ENCODE results near the gene MYO1A. TPM values are rescaled to one million over a fixed set of nuclear protein-coding genes. Genes with fewer than 3 reads are reported as not detected.

MYO1A gene
- total and polyA plus RNA-seq, 2 of the 13 experiments (the other 11 are each of a cell fraction or from before 2014, with no cell fraction given) = 5.3 to 6.0 TPM

GRCh38 chr12:57005980-57006808, 43.7 kb downstream of the MYO1A start, which contains the start of gene ZBTB39 (continued):
- TF ChIP-seq KAT8 (CRISPR knock-in tag; IDR thresholded peaks at IDR 0.05) (no peak), ZNF3 (CRISPR knock-in tag; IDR thresholded peaks at IDR 0.05) (no peak), FOXA1 (IDR thresholded peaks at IDR 0.05) (no peak), FOXA1 (CRISPR knock-in tag; IDR thresholded peaks at IDR 0.05) (no peak), ZNF777 (CRISPR knock-in tag; IDR thresholded peaks at IDR 0.05) (peak; percentile 64; the same call in 1 of the 2 replicates), RBFOX2 (IDR thresholded peaks at IDR 0.05; ENCODE audit: low read depth, low read length) (peak; percentile 78), ZNF766 (CRISPR knock-in tag; IDR thresholded peaks at IDR 0.05; ENCODE audit: borderline replicate concordance) (no peak), ZEB1 (IDR thresholded peaks at IDR 0.05; ENCODE audit: insufficient replicate concordance, low read depth) (no peak), FOXA3 (CRISPR knock-in tag; IDR thresholded peaks at IDR 0.05) (no peak), PLRG1 (conservative IDR thresholded peaks at IDR 0.05) (no peak), MAZ (IDR thresholded peaks at IDR 0.05; ENCODE audit: borderline replicate concordance, low read depth, low read length) (no peak), MAZ (CRISPR knock-in tag; IDR thresholded peaks at IDR 0.05; ENCODE audit: low read depth) (no peak), SOX5 (CRISPR knock-in tag; IDR thresholded peaks at IDR 0.05; ENCODE audit: borderline replicate concordance) (no peak), ZBED4 (CRISPR knock-in tag; IDR thresholded peaks at IDR 0.05; ENCODE audit: borderline replicate concordance) (no peak), SYNCRIP (IDR thresholded peaks at IDR 0.05; ENCODE audit: insufficient read depth, low read depth, low read length) (no peak), ZC3H4 (CRISPR knock-in tag; IDR thresholded peaks at IDR 0.05; ENCODE audit: borderline replicate concordance) (no peak), CTCF (CRISPR knock-in tag; IDR thresholded peaks at IDR 0.05) (peak; percentile 66), ZNF577 (CRISPR knock-in tag; IDR thresholded peaks at IDR 0.05; ENCODE audit: borderline replicate concordance, low read depth) (no peak), ZFY (CRISPR knock-in tag; IDR thresholded peaks at IDR 0.05) (peak; percentile 91), ZSCAN29 (CRISPR knock-in tag; conservative IDR thresholded peaks at IDR 0.05) (no peak), ZBTB7B (CRISPR knock-in tag; IDR thresholded peaks at IDR 0.05) (no peak), ARNT (IDR thresholded peaks at IDR 0.05) (no peak), EP300 (IDR thresholded peaks at IDR 0.05; ENCODE audit: low read depth in 2 of 2, low read length in 2 of 2) (no peak), EP300 (CRISPR knock-in tag; IDR thresholded peaks at IDR 0.05; ENCODE audit: borderline replicate concordance) (no peak), ATAD3A (CRISPR knock-in tag; IDR thresholded peaks at IDR 0.05) (no peak), HNRNPH1 (optimal IDR thresholded peaks at IDR 0.05; ENCODE audit: low read depth, low read length) (no peak), ZNF296 (CRISPR knock-in tag; conservative IDR thresholded peaks at IDR 0.05) (no peak), PRPF4 (IDR thresholded peaks at IDR 0.05; ENCODE audit: low read depth, low read length, poor library complexity, severe bottlenecking) (no peak), ZNF430 (CRISPR knock-in tag; IDR thresholded peaks at IDR 0.05) (no peak)

All from HepG2 (cell line).